Liver (tissue), 2 donors: ENCODE results near the gene STK38L.

Experiments
- CTCF ChIP-seq: fragments of 150-350 bp; IDR thresholded peaks from 2 replicates; pipeline ENCODE4 v1.5.1; 2017; ENCODE audit warnings: improper control_type of control experiment, low read depth, low read length; ENCODE audit not compliant: missing input control
- REST ChIP-seq: IDR thresholded peaks from 2 replicates; pipeline ENCODE4 v1.6.1; 2016; ENCODE audit warnings: antibody characterized with exemption, mild to moderate bottlenecking
- donor health status: healthy.

- no peak for TF ChIP-seq CTCF
- TF ChIP-seq REST: no peak
These were observed 26.1 kb downstream of the STK38L start for GRCh38 chr12:27270148-27270547.
